ENCODE measurements around the gene LDB1.

Gene LDB1

DNA sequence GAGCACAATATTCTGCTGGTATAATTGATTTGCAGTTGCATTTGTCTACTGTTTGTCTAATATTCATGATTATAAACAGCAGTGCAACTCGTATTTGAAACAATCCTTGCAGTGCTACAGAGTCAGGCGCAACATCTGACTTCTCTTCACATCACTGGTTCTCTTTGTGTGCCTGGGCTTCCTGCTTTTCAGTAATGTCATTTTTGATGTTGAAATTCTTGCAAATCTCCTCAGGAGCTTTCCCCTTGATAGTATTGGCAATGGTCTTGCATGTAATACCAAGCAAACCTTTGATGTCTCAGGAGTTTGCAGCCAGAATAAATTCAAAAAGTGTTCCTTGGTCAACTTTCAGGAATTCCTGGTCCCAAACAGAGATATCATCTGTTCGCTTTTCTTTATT is 34.8 kb downstream of the LDB1 start:
- Histone ChIP-seq H3K27me3 (ENCODE audit: insufficient read depth, low read length) (no peaks in the 10 kb centered on the region), H3K9me3 (ENCODE audit: low read length) (no peaks in the 10 kb centered on the region), H3K4me2 (ENCODE audit: low read length) (no peak overlapping the region), H2AFZ (ENCODE audit: low read length) (no peak overlapping the region), H3K27ac (ENCODE audit: low read depth, low read length, poor library complexity, severe bottlenecking) (no peak overlapping the region), H3F3A (ENCODE audit: insufficient read depth, low read length) (no peaks in the 10 kb centered on the region), H3K79me2 (ENCODE audit: insufficient read depth, low read length) (no peaks in the 10 kb centered on the region), H4K20me1 (ENCODE audit: insufficient read depth, low read length) (no peaks in the 10 kb centered on the region), H3K4me3 (ENCODE audit: low read depth, low read length, poor library complexity, severe bottlenecking) (no peak overlapping the region), H3K36me3 (ENCODE audit: insufficient read depth, low read length) (no peaks in the 10 kb centered on the region), H3K4me1 (ENCODE audit: insufficient read depth, low read length, severe bottlenecking) (no peaks in the 10 kb centered on the region), H3K9me2 (ENCODE audit: low read depth, low read length) (no peaks in the 10 kb centered on the region), H3K9ac (ENCODE audit: low read length) (no peak overlapping the region)
- TF ChIP-seq EZH2 (IDR thresholded peaks at IDR 0.05; ENCODE audit: borderline replicate concordance, low read length) (no peak), CTCF (IDR thresholded peaks at IDR 0.05; ENCODE audit: low read length) (no peak)

GRCh38 chr10:102083541-102083940 is 36.6 kb downstream of the LDB1 start:
- Histone ChIP-seq H3K27ac (ENCODE audit: low read depth, low read length, poor library complexity, severe bottlenecking) (no peak overlapping the region), H3K9me3 (ENCODE audit: low read length) (no peaks in the 10 kb centered on the region), H3K4me3 (ENCODE audit: low read depth, low read length, poor library complexity, severe bottlenecking) (no peak overlapping the region), H4K20me1 (ENCODE audit: insufficient read depth, low read length) (no peaks in the 10 kb centered on the region), H3K4me1 (ENCODE audit: insufficient read depth, low read length, severe bottlenecking) (no peaks in the 10 kb centered on the region), H3K36me3 (ENCODE audit: insufficient read depth, low read length) (no peaks in the 10 kb centered on the region), H3K4me2 (ENCODE audit: low read length) (no peak overlapping the region), H3F3A (ENCODE audit: insufficient read depth, low read length) (no peaks in the 10 kb centered on the region), H3K27me3 (ENCODE audit: insufficient read depth, low read length) (no peaks in the 10 kb centered on the region), H2AFZ (ENCODE audit: low read length) (no peak overlapping the region), H3K9me2 (ENCODE audit: low read depth, low read length) (no peaks in the 10 kb centered on the region), H3K9ac (ENCODE audit: low read length) (no peak overlapping the region), H3K79me2 (ENCODE audit: insufficient read depth, low read length) (no peaks in the 10 kb centered on the region)
- TF ChIP-seq CTCF (IDR thresholded peaks at IDR 0.05; ENCODE audit: low read length) (no peak), EZH2 (IDR thresholded peaks at IDR 0.05; ENCODE audit: borderline replicate concordance, low read length) (no peak)

DNA sequence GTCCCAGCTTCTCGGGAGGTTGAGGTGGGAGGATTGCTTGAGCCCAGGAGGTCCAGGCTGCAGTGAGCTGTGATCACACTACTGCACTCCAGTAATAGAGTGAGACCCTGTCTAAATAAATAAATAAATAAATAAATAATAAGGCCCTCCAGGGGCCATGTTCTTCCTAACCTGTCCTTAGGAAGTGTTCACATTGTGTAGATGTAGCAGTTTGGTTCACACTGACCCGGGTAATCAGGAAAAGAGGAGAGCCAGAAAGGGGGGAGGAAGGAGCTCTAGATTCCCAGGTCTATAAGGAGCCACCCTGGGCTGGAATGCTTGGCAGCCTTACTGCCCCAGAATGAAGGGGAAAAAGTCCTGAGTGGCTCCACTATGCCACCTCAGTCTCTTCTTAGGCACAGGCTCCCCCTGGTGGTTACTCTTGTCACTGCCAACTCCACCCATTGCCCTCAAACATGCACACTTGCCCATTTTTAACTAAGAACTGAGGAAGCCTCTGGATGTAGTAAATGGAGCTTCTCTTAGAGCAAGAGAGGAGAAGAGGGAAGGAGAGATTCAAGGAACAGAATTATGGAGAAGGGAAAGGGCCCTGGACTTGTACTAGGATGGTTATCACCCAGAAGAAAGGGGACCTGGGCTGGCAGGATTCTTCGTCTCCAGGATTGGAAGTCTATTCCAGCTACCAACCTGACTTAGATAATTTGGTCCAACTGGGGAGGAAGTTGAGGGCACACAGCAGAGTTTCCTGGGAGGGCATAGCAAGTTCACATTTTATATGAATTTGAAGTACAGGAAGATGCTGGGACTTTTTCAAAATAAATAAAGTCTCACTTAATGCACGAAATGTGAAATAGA is 47.3 kb downstream of the LDB1 start:
- H3K4me2 ChIP-seq (ENCODE audit: low read length): no peak overlapping the region
- no peak overlapping the region for H2AFZ ChIP-seq (ENCODE audit: low read length)
- no peaks in the 10 kb centered on the region for H3K36me3 ChIP-seq (ENCODE audit: insufficient read depth, low read length)
- no peaks in the 10 kb centered on the region for H3K27me3 ChIP-seq (ENCODE audit: insufficient read depth, low read length)
- no peak overlapping the region for H3K27ac ChIP-seq (ENCODE audit: low read depth, low read length, poor library complexity, severe bottlenecking)
- H3F3A ChIP-seq (ENCODE audit: insufficient read depth, low read length): no peaks in the 10 kb centered on the region
- H3K9me2 ChIP-seq (ENCODE audit: low read depth, low read length): no peaks in the 10 kb centered on the region
- TF ChIP-seq CTCF (IDR thresholded peaks at IDR 0.05; ENCODE audit: low read length) (peak; percentile 71), EZH2 (IDR thresholded peaks at IDR 0.05; ENCODE audit: borderline replicate concordance, low read length) (no peak)
- no peaks in the 10 kb centered on the region for H3K9me3 ChIP-seq (ENCODE audit: low read length)
- no peaks in the 10 kb centered on the region for H4K20me1 ChIP-seq (ENCODE audit: insufficient read depth, low read length)
- H3K4me3 ChIP-seq (ENCODE audit: low read depth, low read length, poor library complexity, severe bottlenecking): no peak overlapping the region
- no peaks in the 10 kb centered on the region for H3K79me2 ChIP-seq (ENCODE audit: insufficient read depth, low read length)
- H3K9ac ChIP-seq (ENCODE audit: low read length): no peak overlapping the region
- H3K4me1 ChIP-seq (ENCODE audit: insufficient read depth, low read length, severe bottlenecking): no peaks in the 10 kb centered on the region

Data from OCI-LY1 (cell line).